MM.1S (cell line): ENCODE results near the gene SORT1.

Source experiments
- DNase-seq: peaks from one replicate; pipeline ENCODE4 v3.0.0-alpha.2; 2015
- H2AFZ ChIP-seq: fragments of 300-600 bp; sonication (generic); 2 replicates; pipeline ENCODE4 v1.6.0; 2016; ENCODE audit warnings: antibody characterized with exemption, low read length
- H3F3A ChIP-seq: fragments of 300-600 bp; sonication (generic); 2 replicates; pipeline ENCODE4 v1.6.1; 2016; ENCODE audit warnings: mild to moderate bottlenecking, antibody characterized with exemption, low read length, moderate library complexity, mixed read lengths; ENCODE audit not compliant: insufficient read depth
- H3K27ac ChIP-seq: fragments of 300-600 bp; sonication (generic); 2 replicates; pipeline ENCODE4 v1.5.1; 2016; ENCODE audit warnings: mild to moderate bottlenecking, low read length
- H3K27me3 ChIP-seq: fragments of 300-600 bp; sonication (generic); replicated peaks from 2 replicates; pipeline ENCODE4 v1.6.0; 2016; ENCODE audit warnings: low read length; ENCODE audit not compliant: insufficient read depth
- H3K36me3 ChIP-seq: fragments of 300-600 bp; sonication (generic); replicated peaks from 2 replicates; pipeline ENCODE4 v1.6.1; 2016; ENCODE audit warnings: mild to moderate bottlenecking, low read length, mixed read lengths; ENCODE audit not compliant: insufficient read depth
- H3K4me1 ChIP-seq: fragments of 300-600 bp; sonication (generic); 2 replicates; pipeline ENCODE4 v1.6.1; 2016; ENCODE audit warnings: low read length, mixed read lengths
- H3K4me2 ChIP-seq: fragments of 300-600 bp; sonication (generic); 2 replicates; pipeline ENCODE4 v1.6.0; 2016; ENCODE audit warnings: low read depth, low read length
- H3K4me3 ChIP-seq: fragments of 300-600 bp; sonication (generic); 2 replicates; pipeline ENCODE4 v1.5.1; 2016; ENCODE audit warnings: low read length, mixed read lengths
- H3K79me2 ChIP-seq: fragments of 300-600 bp; sonication (generic); 2 replicates; pipeline ENCODE4 v1.6.1; 2016; ENCODE audit warnings: mixed run types, low read length, mixed read lengths
- H3K9ac ChIP-seq: fragments of 300-600 bp; sonication (generic); 2 replicates; pipeline ENCODE4 v1.6.1; 2016; ENCODE audit warnings: low read length, mixed read lengths
- H3K9me2 ChIP-seq: fragments of 300-600 bp; sonication (generic); replicated peaks from 2 replicates; pipeline ENCODE4 v1.6.1; 2016; ENCODE audit warnings: mild to moderate bottlenecking, low read length, mixed read lengths; ENCODE audit not compliant: insufficient read depth
- H3K9me3 ChIP-seq: fragments of 300-600 bp; sonication (generic); replicated peaks from 2 replicates; pipeline ENCODE4 v1.6.1; 2016; ENCODE audit warnings: mild to moderate bottlenecking, low read length, mixed read lengths; ENCODE audit not compliant: insufficient read depth
- H4K20me1 ChIP-seq: fragments of 300-600 bp; sonication (generic); 2 replicates; pipeline ENCODE4 v1.6.1; 2016; ENCODE audit warnings: mild to moderate bottlenecking, low read length, moderate library complexity, mixed read lengths; ENCODE audit not compliant: insufficient read depth
- EZH2 ChIP-seq: fragments of 300-600 bp; sonication (generic); optimal IDR thresholded peaks from 2 replicates; pipeline ENCODE3; 2017; ENCODE audit warnings: low read depth, mild to moderate bottlenecking, antibody characterized with exemption, low read length, mixed read lengths
- EZH2phosphoT487 ChIP-seq: fragments of 300-600 bp; sonication (generic); IDR thresholded peaks from 2 replicates; pipeline ENCODE4 v1.6.1; 2018; ENCODE audit warnings: antibody characterized with exemption, low read length
- TF ChIP-seq, protein P1 (sequence below): fragments of 300-600 bp; sonication (generic); IDR thresholded peaks from 2 replicates; pipeline ENCODE4 v1.5.1; 2016; ENCODE audit warnings: antibody characterized with exemption, low read length, mixed read lengths

The SORT1 gene

DNA sequence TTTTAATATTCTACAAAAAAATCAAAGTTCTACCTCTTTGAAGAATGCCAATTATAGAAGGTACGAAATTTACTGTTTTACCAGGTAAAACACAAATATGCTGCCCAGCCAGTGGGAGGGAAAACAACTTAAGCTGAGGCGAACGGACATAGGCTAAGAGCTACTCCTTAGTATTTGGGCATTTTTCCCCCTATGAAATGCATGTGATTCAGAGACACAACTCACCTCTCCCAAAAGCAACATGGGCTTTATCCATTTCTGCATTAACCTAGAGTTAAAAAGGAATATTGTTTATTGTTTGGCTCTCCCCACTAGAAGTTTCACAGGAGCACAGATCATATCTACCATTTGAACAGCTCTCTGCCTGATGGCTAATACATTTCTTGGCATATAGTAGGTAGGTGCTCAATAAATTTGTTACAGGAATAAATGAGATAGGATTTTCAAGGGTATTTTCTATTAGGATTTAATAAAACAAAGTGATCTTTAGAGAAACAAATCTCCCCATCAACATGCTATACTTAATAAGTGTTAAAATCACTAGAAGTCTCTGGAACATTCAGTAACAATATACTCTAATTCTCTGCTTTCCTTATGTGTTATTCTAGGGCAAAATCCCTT is 2.4 kb upstream of the SORT1 start:
- TF ChIP-seq EZH2phosphoT487 (no peak), EZH2 (no peak)
- TF ChIP-seq, protein P1, sequence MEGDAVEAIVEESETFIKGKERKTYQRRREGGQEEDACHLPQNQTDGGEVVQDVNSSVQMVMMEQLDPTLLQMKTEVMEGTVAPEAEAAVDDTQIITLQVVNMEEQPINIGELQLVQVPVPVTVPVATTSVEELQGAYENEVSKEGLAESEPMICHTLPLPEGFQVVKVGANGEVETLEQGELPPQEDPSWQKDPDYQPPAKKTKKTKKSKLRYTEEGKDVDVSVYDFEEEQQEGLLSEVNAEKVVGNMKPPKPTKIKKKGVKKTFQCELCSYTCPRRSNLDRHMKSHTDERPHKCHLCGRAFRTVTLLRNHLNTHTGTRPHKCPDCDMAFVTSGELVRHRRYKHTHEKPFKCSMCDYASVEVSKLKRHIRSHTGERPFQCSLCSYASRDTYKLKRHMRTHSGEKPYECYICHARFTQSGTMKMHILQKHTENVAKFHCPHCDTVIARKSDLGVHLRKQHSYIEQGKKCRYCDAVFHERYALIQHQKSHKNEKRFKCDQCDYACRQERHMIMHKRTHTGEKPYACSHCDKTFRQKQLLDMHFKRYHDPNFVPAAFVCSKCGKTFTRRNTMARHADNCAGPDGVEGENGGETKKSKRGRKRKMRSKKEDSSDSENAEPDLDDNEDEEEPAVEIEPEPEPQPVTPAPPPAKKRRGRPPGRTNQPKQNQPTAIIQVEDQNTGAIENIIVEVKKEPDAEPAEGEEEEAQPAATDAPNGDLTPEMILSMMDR: no peak
- H3K4me1 ChIP-seq: peaks cover 6% of the 10 kb centered on the region
- no peaks in the 10 kb centered on the region; the same call in 1 of the 2 replicates for H3F3A ChIP-seq
- H3K4me2 ChIP-seq: no peak overlapping the region
- H3K9me3 ChIP-seq: no peaks in the 10 kb centered on the region
- no peaks in the 10 kb centered on the region for H3K9me2 ChIP-seq
- no peak overlapping the region for H3K4me3 ChIP-seq
- no peaks in the 10 kb centered on the region for H3K27me3 ChIP-seq
- H2AFZ ChIP-seq: no peak overlapping the region
- no peaks in the 10 kb centered on the region for H3K36me3 ChIP-seq
- H3K27ac ChIP-seq: no peak overlapping the region
- no peak overlapping the region for H3K9ac ChIP-seq
- no peaks in the 10 kb centered on the region for H4K20me1 ChIP-seq
- peaks cover 14% of the 10 kb centered on the region; the same call in 1 of the 2 replicates for H3K79me2 ChIP-seq
- no peak for DNase-seq

DNA sequence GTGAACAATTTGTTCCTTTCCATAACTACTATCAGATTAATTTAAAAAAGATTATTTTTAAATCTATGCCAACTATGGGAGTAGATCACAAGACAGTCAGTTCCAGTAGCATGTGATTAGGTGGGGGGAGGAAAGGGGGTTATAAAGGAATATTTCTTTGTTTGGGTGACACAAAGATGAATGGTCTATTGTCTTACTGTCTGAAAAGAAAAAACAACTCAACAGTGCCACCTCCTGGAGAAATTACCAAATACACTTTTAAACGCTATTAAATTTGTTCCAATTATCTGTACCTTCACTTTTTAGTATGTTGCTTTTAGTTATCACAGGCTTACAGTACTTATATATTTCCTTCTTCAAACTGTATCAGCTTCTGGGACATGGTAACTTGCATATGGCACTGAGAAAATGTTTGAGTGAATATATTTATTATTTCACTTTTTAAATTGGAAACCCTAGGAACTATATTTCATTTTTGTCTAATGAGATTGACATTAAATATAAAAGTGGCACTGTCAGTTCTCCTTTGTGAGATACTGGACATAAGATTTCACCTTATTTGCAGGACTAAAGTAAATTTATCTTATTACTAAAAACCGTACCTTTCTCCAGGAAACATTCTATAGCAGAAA is 1.7 kb upstream of the SORT1 start:
- DNase-seq: peak; percentile 56

DNA sequence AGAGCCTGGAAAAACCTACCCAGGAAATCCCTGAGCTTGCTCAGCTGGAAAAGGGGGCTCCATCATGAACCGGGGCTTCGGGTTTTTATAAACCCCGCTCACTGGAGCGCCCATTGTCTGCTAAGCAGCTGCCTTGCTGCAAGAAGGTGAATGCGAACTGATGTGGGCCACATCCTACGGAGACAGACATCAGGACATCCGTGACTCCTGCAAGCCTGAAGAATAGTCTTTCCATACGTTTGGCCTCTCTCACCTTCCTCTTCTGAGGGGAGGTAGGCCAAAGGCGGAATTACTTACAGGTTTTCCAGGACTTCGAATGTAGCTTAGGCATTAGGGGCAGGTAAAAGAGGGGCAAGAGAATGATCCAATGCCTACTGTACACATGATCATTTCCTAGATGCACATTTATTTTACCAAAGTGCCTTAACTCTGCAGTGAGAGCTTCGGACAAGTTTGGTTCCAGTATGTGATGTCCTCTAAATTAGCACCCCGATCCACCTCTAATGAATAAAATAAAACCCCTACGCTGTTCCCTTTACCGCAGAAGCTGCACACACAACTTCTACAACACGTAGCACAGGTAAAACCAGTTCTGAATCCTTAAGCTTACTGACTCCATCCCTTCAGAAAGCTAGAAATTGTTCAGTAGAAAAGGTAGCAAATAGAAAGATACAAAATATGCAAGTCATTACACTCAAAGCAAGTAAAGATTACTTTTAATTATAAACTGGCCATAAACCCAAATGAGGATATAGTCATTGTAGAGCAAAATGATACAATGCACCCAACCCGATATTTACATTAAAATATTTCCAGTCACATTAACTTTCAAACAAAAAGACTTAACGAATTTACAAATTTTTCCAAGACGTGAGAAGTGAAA is 866 bp upstream of the SORT1 start:
- Histone ChIP-seq H3K4me1 (no peaks in the 10 kb centered on the region), H3K9ac (no peak overlapping the region), H3K4me3 (peak overlapping the region; percentile 58), H3F3A (no peaks in the 10 kb centered on the region), H4K20me1 (no peaks in the 10 kb centered on the region), H3K36me3 (no peaks in the 10 kb centered on the region), H2AFZ (peak overlapping the region; percentile 23; the same call in 1 of the 2 replicates), H3K9me2 (no peaks in the 10 kb centered on the region), H3K27me3 (no peaks in the 10 kb centered on the region), H3K9me3 (no peaks in the 10 kb centered on the region), H3K4me2 (peak overlapping the region; percentile 65), H3K27ac (no peak overlapping the region), H3K79me2 (peaks cover 9% of the 10 kb centered on the region; the same call in 1 of the 2 replicates)
- no peak for TF ChIP-seq EZH2phosphoT487
- TF ChIP-seq, protein P1: no peak
- DNase-seq: no peak

More for the DNA sequence above, 1.7 kb upstream of the SORT1 start:
- H3K27ac ChIP-seq: no peak overlapping the region
- H2AFZ ChIP-seq: no peak overlapping the region
- H3K27me3 ChIP-seq: no peaks in the 10 kb centered on the region
- H3K79me2 ChIP-seq: peaks cover 12% of the 10 kb centered on the region; the same call in 1 of the 2 replicates
- H4K20me1 ChIP-seq: no peaks in the 10 kb centered on the region
- H3K4me3 ChIP-seq: no peak overlapping the region
- H3K9me3 ChIP-seq: no peaks in the 10 kb centered on the region
- H3K4me2 ChIP-seq: no peak overlapping the region
- peaks cover under 1% of the 10 kb centered on the region; the same call in 1 of the 2 replicates for H3K4me1 ChIP-seq
- H3K36me3 ChIP-seq: no peaks in the 10 kb centered on the region
- H3F3A ChIP-seq: no peaks in the 10 kb centered on the region
- TF ChIP-seq, protein P1: peak; percentile 40
- no peak for TF ChIP-seq EZH2
- H3K9ac ChIP-seq: no peak overlapping the region
- no peaks in the 10 kb centered on the region for H3K9me2 ChIP-seq
